H9 (cell line): ENCODE results near the gene UTP3. TPM values are rescaled to one million over a fixed set of nuclear protein-coding genes. Genes with fewer than 3 reads are reported as not detected.

Source experiments
- DNase-seq: peaks from one replicate; pipeline ENCODE4 v3.0.0-alpha.2; 2017
- H2AFZ ChIP-seq: one replicate; pipeline ENCODE4 v1.6.1; 2013; ENCODE audit warnings: mild to moderate bottlenecking, low read length, control low read depth, moderate library complexity
- H2AK5ac ChIP-seq: 2 replicates; pipeline ENCODE4 v1.6.1; 2013; ENCODE audit warnings: low read length, control low read depth, mixed read lengths; ENCODE audit not compliant: insufficient read length
- H2BK120ac ChIP-seq: one replicate; pipeline ENCODE4 v1.6.1; 2013; ENCODE audit warnings: low read depth, mild to moderate bottlenecking, low read length, control low read depth, inconsistent platforms; ENCODE audit not compliant: poor library complexity, severe bottlenecking
- H2BK12ac ChIP-seq: 2 replicates; pipeline ENCODE4 v1.6.1; 2013; ENCODE audit warnings: low read length, control low read depth, mixed read lengths, low read depth; ENCODE audit not compliant: insufficient read length
- H2BK15ac ChIP-seq: 2 replicates; pipeline ENCODE4 v1.6.1; 2013; ENCODE audit warnings: low read depth, low read length, control low read depth
- H2BK20ac ChIP-seq: one replicate; pipeline ENCODE4 v1.6.1; 2013; ENCODE audit warnings: low read depth, mild to moderate bottlenecking, low read length, control low read depth, inconsistent platforms; ENCODE audit not compliant: poor library complexity, severe bottlenecking
- H2BK5ac ChIP-seq: 2 replicates; pipeline ENCODE4 v1.6.1; 2013; ENCODE audit warnings: low read length, control low read depth, mixed read lengths; ENCODE audit not compliant: insufficient read length
- H3K14ac ChIP-seq: 2 replicates; pipeline ENCODE4 v1.6.1; 2013; ENCODE audit warnings: low read length, control low read depth; ENCODE audit not compliant: insufficient read depth
- H3K18ac ChIP-seq: 2 replicates; pipeline ENCODE4 v1.6.1; 2013; ENCODE audit warnings: low read depth, mild to moderate bottlenecking, mixed read lengths, low read length, control low read depth; ENCODE audit not compliant: insufficient read length
- H3K23ac ChIP-seq: 2 replicates; pipeline ENCODE4 v1.6.1; 2013; ENCODE audit warnings: low read length, control low read depth, mixed read lengths, low read depth; ENCODE audit not compliant: insufficient read length
- H3K23me2 ChIP-seq: 2 replicates; pipeline ENCODE4 v1.6.1; 2013; ENCODE audit warnings: low read depth, mild to moderate bottlenecking, mixed read lengths, low read length, control low read depth; ENCODE audit not compliant: insufficient read length, poor library complexity, severe bottlenecking
- H3K27ac ChIP-seq: 2 replicates; pipeline ENCODE4 v1.5.1; 2013; ENCODE audit warnings: low read length, control low read depth, mixed read lengths, low read depth; ENCODE audit not compliant: insufficient read length
- H3K27me3 ChIP-seq: 2 replicates; pipeline ENCODE4 v1.6.1; 2013; ENCODE audit warnings: low read length, control low read depth, inconsistent platforms; ENCODE audit not compliant: insufficient read depth
- H3K4ac ChIP-seq: 2 replicates; pipeline ENCODE4 v1.6.1; 2013; ENCODE audit warnings: low read depth, mild to moderate bottlenecking, control low read depth, inconsistent platforms, low read length, moderate library complexity
- H3K4me1 ChIP-seq: 2 replicates; pipeline ENCODE4 v1.6.1; 2013; ENCODE audit warnings: low read length, control low read depth, inconsistent platforms; ENCODE audit not compliant: insufficient read depth
- H3K4me2 ChIP-seq: 2 replicates; pipeline ENCODE4 v1.6.1; 2013; ENCODE audit warnings: low read length, control low read depth, mixed read lengths; ENCODE audit not compliant: insufficient read length, insufficient read depth
- H3K56ac ChIP-seq: 2 replicates; pipeline ENCODE4 v1.6.1; 2013; ENCODE audit warnings: low read depth, mild to moderate bottlenecking, mixed read lengths, low read length, control low read depth; ENCODE audit not compliant: insufficient read length
- H3K79me1 ChIP-seq: 2 replicates; pipeline ENCODE4 v1.6.1; 2013; ENCODE audit warnings: low read depth, mild to moderate bottlenecking, moderate library complexity, low read length, control low read depth, inconsistent platforms; ENCODE audit not compliant: insufficient read depth, poor library complexity, severe bottlenecking
- H3K79me2 ChIP-seq: 2 replicates; pipeline ENCODE4 v1.6.1; 2013; ENCODE audit warnings: low read length, control low read depth, inconsistent platforms; ENCODE audit not compliant: insufficient read depth
- H3K9ac ChIP-seq: 2 replicates; pipeline ENCODE4 v1.6.1; 2013; ENCODE audit warnings: low read length, control low read depth, mixed read lengths; ENCODE audit not compliant: insufficient read length; ENCODE audit errors: extremely low read depth
- H3K9me3 ChIP-seq: one replicate; pipeline ENCODE4 v1.6.1; 2013; ENCODE audit warnings: low read depth, low read length, inconsistent platforms; ENCODE audit not compliant: control insufficient read depth
- H3T11ph ChIP-seq: one replicate; pipeline ENCODE4 v1.6.1; 2013; ENCODE audit warnings: mild to moderate bottlenecking, low read length, control low read depth, inconsistent platforms
- H4K20me1 ChIP-seq: one replicate; pipeline ENCODE4 v1.6.1; 2013; ENCODE audit not compliant: control insufficient read depth, insufficient read length, insufficient read depth
- H4K5ac ChIP-seq: 2 replicates; pipeline ENCODE4 v1.6.1; 2013; ENCODE audit warnings: low read depth, mild to moderate bottlenecking, mixed read lengths, low read length, control low read depth; ENCODE audit not compliant: insufficient read length
- H4K8ac ChIP-seq: replicated peaks from 2 replicates; pipeline ENCODE4 v1.6.1; 2013; ENCODE audit warnings: low read length, control low read depth, mixed read lengths, low read depth; ENCODE audit not compliant: insufficient read length
- H4K91ac ChIP-seq: 2 replicates; pipeline ENCODE4 v1.6.1; 2013; ENCODE audit warnings: low read depth, mild to moderate bottlenecking, moderate library complexity, mixed read lengths, low read length, control low read depth; ENCODE audit not compliant: insufficient read length
- H3K27ac Mint-ChIP-seq, 3 experiments: 2 replicates in 2 of 3; 3 replicates in 1 of 3; pipeline ENCODE4 v1.8.0; 2020 to 2021; ENCODE audit warnings: mixed read lengths in 3 of 3, mild to moderate bottlenecking in 1 of 3, moderate library complexity in 1 of 3
- H3K27me3 Mint-ChIP-seq: 2 replicates; pipeline ENCODE4 v1.8.0; 2021; ENCODE audit warnings: low read depth, mild to moderate bottlenecking, moderate library complexity, mixed read lengths
- H3K36me3 Mint-ChIP-seq, 3 experiments: 2 replicates in 2 of 3; 3 replicates in 1 of 3; pipeline ENCODE4 v1.8.0; 2020 to 2021; ENCODE audit warnings: low read depth in 3 of 3, mixed read lengths in 3 of 3; ENCODE audit not compliant: insufficient read depth in 1 of 3
- H3K4me1 Mint-ChIP-seq, 2 experiments: 2 replicates each; pipeline ENCODE4 v1.8.0; 2020; ENCODE audit warnings: mixed read lengths in 2 of 2
- H3K4me3 Mint-ChIP-seq, 2 experiments: 2 replicates in 1 of 2; 3 replicates in 1 of 2; pipeline ENCODE4 v1.8.0; 2020 to 2021; ENCODE audit warnings: mild to moderate bottlenecking in 2 of 2, mixed read lengths in 2 of 2, moderate library complexity in 1 of 2
- H3K9me3 Mint-ChIP-seq, 2 experiments: 2 replicates in 1 of 2; 3 replicates in 1 of 2; pipeline ENCODE4 v1.8.0; 2020; ENCODE audit warnings: mild to moderate bottlenecking in 2 of 2, mixed read lengths in 2 of 2, moderate library complexity in 1 of 2
- WGBS: extraction: QIAGEN DNeasy Blood & Tissue Kit; methylation state at CpG from one replicate; pipeline ENCODE4 v1.1.7; 2013; ENCODE audit warnings: missing lambda C conversion rate, low lambda C conversion rate, mixed read lengths; ENCODE audit not compliant: insufficient read length; ENCODE audit errors: extremely low coverage; 5-methylcytosine and 5-hydroxymethylcytosine counted together
- total RNA-seq: library from RNA; stranded (reverse); gene quantifications from 2 replicates; pipeline ENCODE4 v1.2.1, GENCODE V29; 2021
- TF ChIP-seq, protein P1 (sequence below): fragments of 200-600 bp; sonication (generic); conservative IDR thresholded peaks from 3 replicates; pipeline ENCODE4 v1.8.0; 2021; ENCODE audit warnings: antibody characterized with exemption, mild to moderate bottlenecking

Gene UTP3
- total RNA-seq, 1 experiment from 2014 or later, result 49.3 TPM

DNA sequence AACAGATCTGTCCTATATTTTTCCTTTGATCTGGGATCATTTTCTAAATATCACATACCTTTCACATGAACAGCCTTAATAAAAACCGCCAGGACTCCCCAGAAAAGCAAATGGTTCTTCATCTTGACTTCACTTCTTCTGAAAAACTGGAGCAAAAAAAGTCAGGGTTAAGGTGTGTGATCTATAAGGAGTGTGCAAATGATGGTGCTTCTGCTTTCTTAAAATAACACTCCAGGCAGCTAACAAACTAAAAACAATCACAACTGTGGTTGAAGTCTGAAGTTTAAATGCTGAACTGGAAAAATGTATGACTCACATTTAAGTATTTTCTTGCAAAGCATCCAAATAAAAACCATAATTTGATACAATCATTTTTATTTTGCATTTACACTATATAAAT is 22.0 kb upstream of the UTP3 start, which contains the start of gene JCHAIN:
Gene JCHAIN (minus strand): TSS at position 140 of the 400 bp plus-strand sequence. CDS start 18 bp downstream, at position 122.
- Histone ChIP-seq H4K8ac (no peak within 1 kb of the TSS), H2BK15ac (no peak within 1 kb of the TSS), H2AK5ac (no peak within 1 kb of the TSS), H2BK120ac (no peak within 1 kb of the TSS), H3K14ac (no peak within 1 kb of the TSS), H3K79me1 (no peaks in the 10 kb centered on the region), H2BK12ac (no peak within 1 kb of the TSS), H3T11ph (no peak within 1 kb of the TSS), H2BK20ac (no peak within 1 kb of the TSS), H3K4ac (no peak within 1 kb of the TSS), H3K4me1 (no peaks in the 10 kb centered on the region), H3K18ac (no peak within 1 kb of the TSS), H4K5ac (no peak within 1 kb of the TSS), H3K9me3 (no peaks in the 10 kb centered on the region), H4K20me1 (no peaks in the 10 kb centered on the region), H3K27me3 (no peaks in the 10 kb centered on the region), H3K79me2 (no peaks in the 10 kb centered on the region), H3K56ac (no peak within 1 kb of the TSS), H3K4me2 (no peak within 1 kb of the TSS), H3K23ac (no peak within 1 kb of the TSS), H3K27ac (no peak within 1 kb of the TSS), H3K9ac (no peak within 1 kb of the TSS), H3K23me2 (no peaks in the 10 kb centered on the region), H4K91ac (no peak within 1 kb of the TSS), H2BK5ac (no peak within 1 kb of the TSS), H2AFZ (no peak within 1 kb of the TSS)
- no peak for DNase-seq
- TF ChIP-seq, protein P1, sequence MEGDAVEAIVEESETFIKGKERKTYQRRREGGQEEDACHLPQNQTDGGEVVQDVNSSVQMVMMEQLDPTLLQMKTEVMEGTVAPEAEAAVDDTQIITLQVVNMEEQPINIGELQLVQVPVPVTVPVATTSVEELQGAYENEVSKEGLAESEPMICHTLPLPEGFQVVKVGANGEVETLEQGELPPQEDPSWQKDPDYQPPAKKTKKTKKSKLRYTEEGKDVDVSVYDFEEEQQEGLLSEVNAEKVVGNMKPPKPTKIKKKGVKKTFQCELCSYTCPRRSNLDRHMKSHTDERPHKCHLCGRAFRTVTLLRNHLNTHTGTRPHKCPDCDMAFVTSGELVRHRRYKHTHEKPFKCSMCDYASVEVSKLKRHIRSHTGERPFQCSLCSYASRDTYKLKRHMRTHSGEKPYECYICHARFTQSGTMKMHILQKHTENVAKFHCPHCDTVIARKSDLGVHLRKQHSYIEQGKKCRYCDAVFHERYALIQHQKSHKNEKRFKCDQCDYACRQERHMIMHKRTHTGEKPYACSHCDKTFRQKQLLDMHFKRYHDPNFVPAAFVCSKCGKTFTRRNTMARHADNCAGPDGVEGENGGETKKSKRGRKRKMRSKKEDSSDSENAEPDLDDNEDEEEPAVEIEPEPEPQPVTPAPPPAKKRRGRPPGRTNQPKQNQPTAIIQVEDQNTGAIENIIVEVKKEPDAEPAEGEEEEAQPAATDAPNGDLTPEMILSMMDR, result no peak
- no peak within 1 kb of the TSS for H3K4me3 Mint-ChIP-seq
- peaks cover 3% of the 10 kb centered on the region; the same call in 1 of the 2 replicates for H3K27me3 Mint-ChIP-seq
- no peak within 1 kb of the TSS for H3K27ac Mint-ChIP-seq
- no peaks in the 10 kb centered on the region for H3K4me1 Mint-ChIP-seq
- no peaks in the 10 kb centered on the region for H3K9me3 Mint-ChIP-seq
- H3K36me3 Mint-ChIP-seq, result no peaks in the 10 kb centered on the region
- WGBS, result no CpG with 5 or more reads among the region's 1 CpG
